ENCODE results near the gene GPR137. TPM values are rescaled to one million over a fixed set of nuclear protein-coding genes. Genes with fewer than 3 reads are reported as not detected.
A peak's percentile ranks its signal among the peaks of the same experiment; 100 is the strongest.

The GPR137 gene
- total RNA-seq, 2 experiments from 2014 or later = 31.4 to 37.9 TPM

- CTCF ChIA-PET = interaction anchor here (7.4 kb wide), 1 partner anchor 20 kb away, joined by 70 read pairs; the partner anchor contains the start of genes PRDX5 and TRMT112
- H3K27me3 Mint-ChIP-seq = no peaks in the 10 kb centered on the region
- peak overlapping the region; percentile 47 for H3K27ac Mint-ChIP-seq
- H3K4me3 Mint-ChIP-seq = no peak overlapping the region
- no peak for DNase-seq
- H3K36me3 Mint-ChIP-seq (ENCODE audit: low read depth) = peaks cover 54% of the 10 kb centered on the region
- H3K9me3 Mint-ChIP-seq = no peaks in the 10 kb centered on the region
- H3K4me1 Mint-ChIP-seq = peaks cover 67% of the 10 kb centered on the region
- POLR2A ChIA-PET = interaction anchor here (0.9 to 4.2 kb wide), 3 partner anchors 12 to 68 kb away, joined by 3 to 52 read pairs (median 3); partner anchors contain the start of genes PRDX5 and TRMT112
These were observed 52.0 kb downstream of the GPR137 start for GRCh38 chr11:64337538-64338249.

- DNase-seq = no peak
- Mint-ChIP-seq H3K36me3 (ENCODE audit: low read depth) (peaks cover 50% of the 10 kb centered on the region), H3K27ac (peak overlapping the region; percentile 94), H3K4me1 (peaks cover 65% of the 10 kb centered on the region), H3K27me3 (no peaks in the 10 kb centered on the region), H3K4me3 (peak overlapping the region; percentile 92), H3K9me3 (no peaks in the 10 kb centered on the region)
- POLR2A ChIA-PET = interaction anchor here (0.9 to 4.2 kb wide), 3 partner anchors 11 to 69 kb away, joined by 3 to 52 read pairs (median 3); partner anchors contain the start of genes PRDX5 and TRMT112
- CTCF ChIA-PET = interaction anchor here (1.0 to 7.4 kb wide), 2 partner anchors 18 to 21 kb away, joined by 3 to 70 read pairs; partner anchors contain the start of genes PRDX5 and TRMT112
These were observed 53.1 kb downstream of the GPR137 start for GRCh38 chr11:64338716-64339115.

Other genes with a start within 250 kb of the GPR137 start
- under 1 TPM; 0.05 to 0.23 TPM for gene FLRT1, start 249.9 kb upstream of the GPR137 start, total RNA-seq
- 1 to 10 TPM; 8.8 to 9.1 TPM for gene MACROD1, start 119.7 kb upstream of the GPR137 start, total RNA-seq
- 100 to 1,000 TPM; 258 to 269 TPM for gene STIP1, start 99.7 kb upstream of the GPR137 start, total RNA-seq
- 100 to 1,000 TPM; 195 to 199 TPM for gene FERMT3, start 79.1 kb upstream of the GPR137 start, total RNA-seq
- gene TRPT1, start 59.7 kb upstream of the GPR137 start, total RNA-seq = 10 to 100 TPM; 34.7 to 35.3 TPM
- 10 to 100 TPM; 84.8 to 90.6 TPM for gene NUDT22, start 59.6 kb upstream of the GPR137 start, total RNA-seq
- gene DNAJC4, start 55.3 kb upstream of the GPR137 start, total RNA-seq = 10 to 100 TPM; 40.8 to 42.0 TPM
- 10 to 100 TPM; 49.1 to 58.5 TPM for gene VEGFB, start 51.3 kb upstream of the GPR137 start, total RNA-seq
- gene FKBP2, start 44.8 kb upstream of the GPR137 start, total RNA-seq = 10 to 100 TPM; 26.4 to 27.9 TPM
- 100 to 1,000 TPM in 1 of 2 experiments, 10 to 100 TPM in 1; 96.9 to 105 TPM for gene PPP1R14B, start 38.9 kb upstream of the GPR137 start, total RNA-seq
- gene PLCB3, start 34.3 kb upstream of the GPR137 start, total RNA-seq = 10 to 100 TPM; 12.5 to 14.0 TPM
- gene BAD, start 1.2 kb upstream of the GPR137 start, total RNA-seq = 10 to 100 TPM; 36.5 to 39.2 TPM
- gene KCNK4, start 5.5 kb downstream of the GPR137 start, total RNA-seq = under 1 TPM in 1 of 2 experiments, not detected in 1; 0.15 TPM
- gene CATSPERZ, start 14.5 kb downstream of the GPR137 start, total RNA-seq = not detected
- 10 to 100 TPM; 38.5 to 42.2 TPM for gene ESRRA, start 19.7 kb downstream of the GPR137 start, total RNA-seq
- gene TRMT112, start 31.7 kb downstream of the GPR137 start, total RNA-seq = 100 to 1,000 TPM; 137 to 145 TPM
- 100 to 1,000 TPM; 137 to 139 TPM for gene PRDX5, start 32.3 kb downstream of the GPR137 start, total RNA-seq
- 100 to 1,000 TPM in 1 of 2 experiments, 10 to 100 TPM in 1; 99.1 to 106 TPM for gene CCDC88B, start 54.4 kb downstream of the GPR137 start, total RNA-seq
- gene RPS6KA4, start 73.3 kb downstream of the GPR137 start, total RNA-seq = 10 to 100 TPM; 40.2 to 43.5 TPM